Measurements from ENCODE around the gene SCMH1.

GRCh38 chr1:41164727-41165126 is 77.4 kb downstream of the SCMH1 start:
- TF ChIP-seq CTCF (conservative IDR thresholded peaks at IDR 0.05) (no peak), EZH2 (IDR thresholded peaks at IDR 0.05; ENCODE audit: low read depth) (no peak)
